Measurements from ENCODE around the gene VTI1A. TPM values are rescaled to one million over a fixed set of nuclear protein-coding genes. Genes with fewer than 3 reads are reported as not detected.

VTI1A gene
- total and polyA plus RNA-seq, 8 donors, result 7.3 to 20.2 (median 11.6) TPM

DNA sequence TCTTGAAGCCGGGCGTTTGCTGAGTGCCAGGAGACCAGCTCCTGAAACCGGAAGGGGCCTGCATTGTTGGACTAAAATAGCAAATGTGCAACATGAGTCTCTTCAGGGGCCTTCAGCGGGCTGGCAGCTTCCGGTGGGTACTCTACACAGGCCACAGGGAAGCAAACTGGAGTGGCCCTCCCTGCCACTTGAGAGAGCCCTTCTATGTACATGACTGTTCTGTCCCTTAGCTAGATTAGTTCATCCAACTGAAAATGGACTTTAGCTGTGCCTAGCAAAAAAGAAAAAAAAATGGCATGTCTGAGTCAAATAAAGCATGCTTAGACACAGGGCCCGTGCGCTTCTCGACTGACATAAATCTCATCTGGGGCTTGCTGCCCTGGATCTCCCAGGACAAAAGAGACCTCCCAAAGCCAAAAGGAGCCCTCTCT, 387.8 kb downstream of the VTI1A start:
- no peak for ATAC-seq
- H3K27me3 ChIP-seq, result no peaks in the 10 kb centered on the region
- intact Hi-C loops (cut with DNase I), result no loop called here
- H3K4me3 ChIP-seq, result no peak overlapping the region
- no peaks in the 10 kb centered on the region for H3K36me3 ChIP-seq
- WGBS, 2 donors, result 92 to 94% methylated on average over 8 of the region's 8 CpGs
- H3K27ac ChIP-seq, result no peak overlapping the region
- no peak for FAIRE-seq
- H3K4me1 ChIP-seq, result no peaks in the 10 kb centered on the region
- no peaks in the 10 kb centered on the region for H3K9me3 ChIP-seq
- no peak for TF ChIP-seq CTCF (IDR thresholded peaks at IDR 0.05)
- no peak for DNase-seq

DNA sequence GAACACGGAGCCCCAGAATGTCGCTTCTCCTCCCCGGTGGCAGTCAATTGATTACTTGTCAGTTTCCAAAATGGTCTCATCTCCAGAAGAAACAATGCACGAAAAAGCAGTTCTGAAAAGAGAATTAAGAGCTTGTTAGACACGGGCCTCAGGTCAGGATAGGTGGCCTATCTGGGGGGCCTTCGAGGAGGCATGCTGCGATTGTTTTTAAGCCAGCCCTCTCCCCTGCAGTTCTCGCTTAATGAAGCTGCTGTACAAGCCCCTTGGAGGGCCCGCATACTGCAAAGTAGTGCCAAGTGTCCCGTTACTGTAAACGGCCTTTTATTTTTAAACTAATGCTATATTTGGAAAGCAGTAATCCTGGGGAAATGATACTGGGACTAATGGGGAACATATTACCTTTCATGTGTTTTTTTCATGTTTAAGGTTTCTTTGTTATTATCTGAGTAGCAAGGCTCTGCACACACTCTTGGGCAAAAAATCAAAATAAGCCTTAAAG, 388.3 kb downstream of the VTI1A start:
- DNase-seq, result no peak

GRCh38 chr10:112835944-112836451, 389.0 kb downstream of the VTI1A start:
- peak in 3 of 4 donors; percentile 63 to 71 (median 63) for ATAC-seq
- intact Hi-C loops (cut with DNase I), result no loop called here
- Histone ChIP-seq H3K36me3 (no peaks in the 10 kb centered on the region), H3K4me3 (no peak overlapping the region), H3K27me3 (no peaks in the 10 kb centered on the region), H3K4me1 (no peaks in the 10 kb centered on the region), H3K27ac (no peak overlapping the region), H3K9me3 (no peaks in the 10 kb centered on the region)
- WGBS, 2 donors, result 35 to 43% methylated on average over 7 of the region's 7 CpGs
- DNase-seq, result peak in 2 of 6 donors; percentile 22 to 45
- no peak for TF ChIP-seq CTCF (IDR thresholded peaks at IDR 0.05)
- FAIRE-seq, result no peak

More for the DNA sequence above, 388.3 kb downstream of the VTI1A start:
- Histone ChIP-seq H3K9me3 (no peaks in the 10 kb centered on the region), H3K4me1 (no peaks in the 10 kb centered on the region), H3K27ac (no peak overlapping the region), H3K27me3 (no peaks in the 10 kb centered on the region), H3K36me3 (no peaks in the 10 kb centered on the region), H3K4me3 (no peak overlapping the region)
- TF ChIP-seq CTCF (IDR thresholded peaks at IDR 0.05), result no peak
- FAIRE-seq, result no peak
- intact Hi-C loops (cut with DNase I), result no loop called here
- 80 to 83% methylated on average over 11 of the region's 11 CpGs for WGBS, 2 donors
- no peak for ATAC-seq

- no peak overlapping the region for H3K4me3 ChIP-seq
- intact Hi-C loops (cut with DNase I), result no loop called here
- no peak for TF ChIP-seq CTCF (IDR thresholded peaks at IDR 0.05)
- FAIRE-seq (no peak), ATAC-seq (no peak), DNase-seq (no peak)
- no peaks in the 10 kb centered on the region for H3K9me3 ChIP-seq
- H3K27ac ChIP-seq, result no peak overlapping the region
- no peaks in the 10 kb centered on the region for H3K27me3 ChIP-seq
- H3K36me3 ChIP-seq, result no peaks in the 10 kb centered on the region
- H3K4me1 ChIP-seq, result no peaks in the 10 kb centered on the region
- WGBS, 2 donors, result 94 to 95% methylated on average over 15 of the region's 15 CpGs
Observed at GRCh38 chr10:112838784-112839481, 391.9 kb downstream of the VTI1A start.

All from pancreas (tissue), 10 donors.